Fibroblast of the aortic adventitia (primary cell): ENCODE measurements around the gene NPEPPS. TPM values are rescaled to one million over a fixed set of nuclear protein-coding genes. Genes with fewer than 3 reads are reported as not detected.
"Not testable (repeated sequence)": the region's sequence is repeated elsewhere in the genome, so short reads cannot be mapped to it uniquely, and the experiment has no call there.

ENCODE experiments used
- DNase-seq: peaks from one replicate; pipeline ENCODE4 v3.0.0-alpha.2; 2010; ENCODE audit warnings: low read depth
- H3K4me3 ChIP-seq: 2 replicates; pipeline ENCODE4 v1.5.1; 2011; ENCODE audit warnings: low read depth, mild to moderate bottlenecking, control low read depth, low read length, moderate library complexity
- CTCF ChIP-seq: IDR thresholded peaks from 2 replicates; pipeline ENCODE4 v1.5.1; 2011; ENCODE audit warnings: mild to moderate bottlenecking, low read length, control low read depth, inconsistent platforms; ENCODE audit not compliant: insufficient read depth
- total RNA-seq: library from RNA; depleted of rRNA; stranded (reverse); fragments of >200 nt; gene quantifications from 2 replicates; pipeline ENCODE4 v1.2.3, GENCODE V29; 2012; ENCODE audit warnings: low replicate concordance

NPEPPS gene
- total RNA-seq, 1 donor = 106 TPM

GRCh38 chr17:47554733-47555132, 23.8 kb downstream of the NPEPPS start:
- H3K4me3 ChIP-seq = not testable (repeated sequence)
- peak; percentile 53 for DNase-seq

GRCh38 chr17:47556108-47556507, 25.2 kb downstream of the NPEPPS start:
- H3K4me3 ChIP-seq, DNase-seq: not testable (repeated sequence)

- not testable (repeated sequence) for H3K4me3 ChIP-seq, DNase-seq
Observed at GRCh38 chr17:47560517-47561043, 29.7 kb downstream of the NPEPPS start.

- not testable (repeated sequence) for DNase-seq, H3K4me3 ChIP-seq
Observed at GRCh38 chr17:47561698-47562405, 30.9 kb downstream of the NPEPPS start.

GRCh38 chr17:47562406-47562705, 31.4 kb downstream of the NPEPPS start:
- not testable (repeated sequence) for DNase-seq, H3K4me3 ChIP-seq

GRCh38 chr17:47567261-47567660, 36.4 kb downstream of the NPEPPS start:
- not testable (repeated sequence) for H3K4me3 ChIP-seq
- DNase-seq = peak; percentile 17

GRCh38 chr17:47572561-47572960, 41.7 kb downstream of the NPEPPS start:
- not testable (repeated sequence) for DNase-seq, H3K4me3 ChIP-seq

- not testable (repeated sequence) for H3K4me3 ChIP-seq
Observed at GRCh38 chr17:47582416-47582815, 51.5 kb downstream of the NPEPPS start.

GRCh38 chr17:47586378-47587055, 55.6 kb downstream of the NPEPPS start:
- not testable (repeated sequence) for H3K4me3 ChIP-seq, DNase-seq

More at GRCh38 chr17:47582416-47582815, 51.5 kb downstream of the NPEPPS start:
- not testable (repeated sequence) for DNase-seq

- not testable (repeated sequence) for H3K4me3 ChIP-seq, DNase-seq
Observed at GRCh38 chr17:47593522-47593921, 62.6 kb downstream of the NPEPPS start.

- no peak for TF ChIP-seq CTCF
- no peak for DNase-seq
- no peak overlapping the region for H3K4me3 ChIP-seq
Observed at GRCh38 chr17:47603830-47604597, 73.1 kb downstream of the NPEPPS start.

- no peak for TF ChIP-seq CTCF
- no peak overlapping the region for H3K4me3 ChIP-seq
- peak; percentile 63 for DNase-seq
Observed at GRCh38 chr17:47604598-47604927, 73.7 kb downstream of the NPEPPS start.
